HG02798 (cell line): ENCODE data around the gene AXDND1.
"Not testable (repeated sequence)": the region's sequence is repeated elsewhere in the genome, so short reads cannot be mapped to it uniquely, and the experiment has no call there.

Experiments
- ATAC-seq: cut with Tn5 transposase; IDR thresholded peaks from one replicate; pipeline ENCODE4 v1.9.1; 2021; ENCODE audit warnings: mild to moderate bottlenecking; ENCODE audit not compliant: unreplicated experiment, poor library complexity

The AXDND1 gene

DNA sequence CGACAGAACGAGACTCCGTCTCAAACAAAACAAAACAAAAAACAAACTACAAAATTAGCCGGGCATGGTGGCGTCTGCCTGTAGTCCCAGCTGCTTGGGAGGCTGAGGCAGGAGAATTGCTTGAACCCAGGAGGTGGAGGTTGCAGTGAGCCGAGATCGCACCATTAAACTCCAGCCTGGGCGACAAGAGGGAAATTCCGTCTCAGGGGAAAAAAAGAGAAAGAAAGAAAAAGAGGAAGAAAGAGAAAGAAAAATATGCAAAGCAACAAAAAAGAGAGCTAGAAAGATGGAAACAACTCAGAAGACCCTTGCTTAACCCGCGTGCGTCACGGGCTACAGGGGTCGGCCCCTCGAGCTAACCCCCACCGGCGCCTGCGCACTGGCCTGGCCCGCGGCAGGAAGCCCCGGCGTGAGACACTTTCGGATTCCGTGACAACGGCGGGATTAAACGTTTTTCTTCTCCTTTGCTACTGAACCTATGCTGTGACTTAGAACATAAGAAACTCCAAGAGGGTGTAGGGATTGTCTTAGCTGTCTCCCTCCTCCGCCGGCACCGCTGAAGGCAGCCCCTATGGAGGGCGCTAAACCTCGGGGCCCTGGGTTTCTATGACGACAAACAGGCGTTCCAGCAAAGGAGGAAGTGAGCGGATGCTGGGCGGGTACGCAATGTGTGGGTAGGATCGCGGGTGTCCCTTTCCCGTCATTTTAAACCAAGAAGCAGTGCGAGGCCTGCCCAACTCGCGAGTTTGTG lies at the start of gene AXDND1:
Gene AXDND1, plus strand, starts transcription at position 630 of the 751 bp plus-strand sequence. CDS start 539 bp downstream, outside the sequence.
- ATAC-seq, result peak; percentile 98

- no peak for ATAC-seq
These were observed 47.3 kb upstream of the AXDND1 start for GRCh38 chr1:179318491-179318890.

DNA sequence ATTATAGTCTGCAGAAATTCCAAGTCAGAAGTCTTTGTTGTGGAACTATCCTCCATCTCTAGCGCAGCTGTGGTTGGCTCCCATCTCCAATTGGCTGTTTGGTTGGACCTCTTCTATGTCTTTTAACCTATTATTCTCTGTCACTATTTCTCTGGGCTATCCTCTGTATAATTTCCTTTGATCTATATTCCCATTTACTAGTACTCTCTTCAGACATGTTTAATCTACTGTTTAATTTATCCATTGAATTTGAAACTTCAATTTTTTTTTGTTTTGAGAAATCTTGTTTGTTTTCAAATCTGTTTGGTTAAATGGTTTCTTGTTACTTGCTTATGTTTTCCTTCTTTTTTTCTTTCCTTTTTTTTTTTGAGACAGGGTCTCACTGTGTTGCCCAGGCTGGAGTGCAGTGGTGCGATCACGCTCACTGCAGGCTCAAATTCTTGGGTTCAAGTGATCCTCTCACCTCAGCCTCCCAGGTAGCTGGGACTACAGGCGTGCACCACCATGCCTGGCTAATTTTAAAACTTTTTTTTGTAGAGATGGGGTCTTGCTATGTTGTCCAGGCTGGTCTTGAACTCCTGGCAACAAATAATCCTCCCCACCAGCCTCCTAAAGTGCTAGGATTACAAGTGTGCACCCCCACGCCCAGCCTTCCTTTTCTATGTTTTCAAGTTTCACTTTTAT lies 44.1 kb upstream of the AXDND1 start:
- ATAC-seq, result no peak

- ATAC-seq, result no peak
These were observed 43.2 kb upstream of the AXDND1 start for GRCh38 chr1:179322557-179322956.

GRCh38 chr1:179323436-179323835 lies 42.3 kb upstream of the AXDND1 start:
- ATAC-seq, result no peak

DNA sequence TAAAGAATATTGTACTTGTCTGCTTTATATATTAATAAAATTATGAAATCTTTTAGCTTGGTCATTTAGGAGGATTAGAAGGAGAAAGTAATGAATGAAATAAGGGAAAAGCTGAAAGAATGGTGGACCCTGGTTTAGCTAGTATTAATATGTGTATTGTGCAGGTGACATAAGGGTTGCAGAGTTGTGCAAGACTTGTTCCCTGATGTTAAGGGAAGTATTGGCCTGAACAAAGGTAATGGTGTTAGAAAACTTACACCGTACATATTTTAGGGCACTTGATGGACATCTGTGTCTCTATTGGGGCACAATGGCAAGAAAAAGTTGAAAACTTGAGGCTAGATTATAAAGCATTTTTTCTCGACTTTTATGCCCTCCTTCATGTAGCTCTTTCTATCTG lies 39.9 kb upstream of the AXDND1 start:
- no peak for ATAC-seq

GRCh38 chr1:179326746-179327145 lies 39.0 kb upstream of the AXDND1 start:
- ATAC-seq, result no peak

GRCh38 chr1:179327196-179327595 lies 38.6 kb upstream of the AXDND1 start:
- no peak for ATAC-seq

DNA sequence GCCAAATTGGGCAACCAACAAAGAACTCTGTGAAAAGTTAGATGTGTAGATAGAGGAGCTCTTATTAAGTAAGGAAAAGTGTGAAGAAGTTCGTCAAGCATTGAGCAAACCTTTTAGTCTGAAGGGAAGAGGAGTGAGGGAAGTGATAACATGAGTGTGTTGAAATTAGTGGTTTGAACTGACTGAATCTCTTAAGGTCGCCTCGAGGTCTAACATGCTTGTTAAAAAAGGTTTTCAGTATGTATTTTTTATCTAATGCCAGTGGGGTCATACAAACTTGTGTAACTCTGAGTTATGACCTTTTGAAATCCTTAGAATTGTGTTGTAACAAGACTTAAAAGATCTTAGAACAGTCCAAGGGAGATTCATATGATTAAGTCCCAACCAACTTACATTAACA lies 38.1 kb upstream of the AXDND1 start:
- no peak for ATAC-seq

DNA sequence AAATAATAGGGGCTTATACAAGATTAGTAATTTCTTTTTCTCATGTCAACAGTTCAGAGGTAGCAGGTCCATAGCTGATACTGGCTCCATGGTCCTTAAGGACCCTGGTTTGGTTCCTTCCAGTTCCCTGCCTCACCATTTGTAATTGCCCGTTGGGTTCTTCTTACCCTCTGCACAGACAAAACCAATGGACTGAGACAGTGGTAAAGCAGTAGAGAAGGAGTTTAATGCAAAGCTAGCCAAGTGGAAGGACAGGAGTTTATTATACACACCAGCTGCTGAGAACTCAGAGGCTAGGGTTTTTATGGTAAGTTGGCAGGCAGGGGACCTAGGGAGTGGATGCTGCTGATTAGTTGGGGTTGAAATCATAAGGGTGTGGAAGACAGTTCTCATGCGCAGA lies 35.9 kb upstream of the AXDND1 start:
- ATAC-seq, result no peak

DNA sequence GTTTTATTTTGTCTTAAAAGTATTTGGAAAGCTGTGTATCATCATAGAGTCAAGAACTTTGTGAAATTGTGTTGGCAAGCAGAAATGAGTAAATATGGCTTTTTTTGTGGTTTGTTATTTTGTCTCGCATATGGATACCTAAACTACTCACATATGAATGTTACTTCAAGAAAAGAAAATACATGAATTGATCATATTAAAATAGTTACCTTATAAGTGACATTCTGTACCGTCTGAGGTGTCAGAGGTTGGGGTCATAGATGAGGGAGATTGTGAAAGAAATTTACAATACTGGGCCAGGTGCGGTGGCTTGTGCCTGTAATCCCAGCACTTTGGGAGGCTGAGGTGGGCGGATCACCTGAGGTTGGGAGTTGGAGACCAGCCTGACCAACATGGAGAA lies 31.3 kb upstream of the AXDND1 start:
- ATAC-seq, result no peak

DNA sequence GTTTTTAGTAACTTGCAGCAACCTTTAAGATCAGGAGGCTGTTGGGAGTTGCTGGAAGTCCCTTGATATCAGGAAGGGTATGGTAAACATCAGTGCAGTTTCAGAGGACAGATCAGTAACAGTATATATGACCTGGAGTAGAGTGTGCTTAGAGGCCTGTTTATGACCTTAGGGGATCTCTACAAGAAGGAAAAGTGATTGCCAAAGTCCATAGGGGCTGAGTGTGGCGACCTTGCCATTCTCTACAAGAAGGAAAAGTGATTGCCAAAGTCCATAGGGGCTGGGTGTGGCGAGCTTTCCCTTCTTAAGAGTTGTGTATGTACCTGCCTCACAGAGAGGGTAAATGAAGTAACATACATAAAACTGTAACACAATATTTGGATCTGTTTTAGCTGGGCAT lies 28.5 kb upstream of the AXDND1 start:
- ATAC-seq, result no peak

GRCh38 chr1:179337942-179338560 lies 27.7 kb upstream of the AXDND1 start:
- no peak for ATAC-seq

GRCh38 chr1:179340918-179341317 lies 24.9 kb upstream of the AXDND1 start:
- no peak for ATAC-seq

GRCh38 chr1:179341943-179342547 lies 23.7 kb upstream of the AXDND1 start:
- ATAC-seq, result no peak

DNA sequence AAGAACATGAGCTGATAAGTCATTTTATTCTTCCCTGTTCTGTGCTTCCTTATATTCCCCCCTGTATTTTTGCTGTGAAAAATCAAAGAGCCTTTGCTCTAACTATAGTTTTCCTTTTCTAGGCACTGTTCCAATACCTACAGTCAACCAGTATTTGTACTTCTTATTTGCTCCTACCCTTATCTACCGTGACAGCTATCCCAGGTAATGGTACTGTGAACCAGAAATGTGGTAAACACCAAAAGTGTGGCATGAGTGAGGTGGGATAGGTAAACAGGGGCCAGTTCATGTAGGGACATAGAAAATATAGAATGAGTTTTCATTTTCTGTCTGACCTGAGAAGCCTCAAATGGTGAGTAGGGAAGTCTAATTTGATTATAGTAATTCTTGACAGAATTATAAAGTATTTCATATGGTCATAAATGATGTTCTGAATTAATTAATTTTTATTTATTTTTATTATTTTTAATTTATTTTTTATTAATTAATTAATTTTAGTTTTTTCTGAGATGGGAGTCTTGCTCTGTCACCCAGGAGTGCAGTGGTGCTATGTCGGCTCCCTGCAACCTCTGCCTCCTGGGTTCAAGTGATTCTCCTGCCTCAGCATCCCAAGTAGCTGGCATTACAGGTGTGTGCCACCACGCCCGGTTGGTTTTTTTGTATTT lies 22.9 kb upstream of the AXDND1 start:
- no peak for ATAC-seq

GRCh38 chr1:179351281-179351680 lies 14.5 kb upstream of the AXDND1 start:
- no peak for ATAC-seq

- no peak for ATAC-seq
These were observed 13.5 kb upstream of the AXDND1 start for GRCh38 chr1:179352236-179352635.

DNA sequence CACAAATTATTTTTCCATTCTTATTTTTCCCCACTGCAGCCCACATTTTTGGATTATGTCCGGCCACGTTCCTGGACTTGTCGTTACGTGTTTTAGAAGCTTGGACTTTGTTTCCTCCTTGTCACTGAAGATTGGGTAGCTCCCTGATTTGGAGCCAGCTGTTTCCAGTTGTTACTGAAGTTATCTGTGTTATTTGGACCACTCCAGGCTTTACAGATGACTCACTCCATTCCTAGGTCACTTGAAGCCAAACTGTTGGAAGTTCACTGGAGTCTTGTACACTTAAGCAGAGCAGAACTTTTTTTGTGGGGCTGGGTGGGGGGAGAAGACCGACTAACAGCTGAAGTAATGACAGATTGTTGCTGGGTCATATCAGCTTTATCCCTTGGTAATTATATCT lies 12.2 kb upstream of the AXDND1 start:
- no peak for ATAC-seq

- ATAC-seq, result not testable (repeated sequence)
These were observed 4.1 kb upstream of the AXDND1 start for GRCh38 chr1:179361631-179362030.
